Renal cortical epithelial cell (primary cell): ENCODE measurements around the gene PHKG2. TPM values are rescaled to one million over a fixed set of nuclear protein-coding genes. Genes with fewer than 3 reads are reported as not detected.
A peak's percentile ranks its signal among the peaks of the same experiment; 100 is the strongest.

Source experiments
- DNase-seq: peaks from one replicate; pipeline ENCODE4 v3.0.0-alpha.2; 2011; ENCODE audit warnings: low read depth
- total RNA-seq: library from RNA; depleted of rRNA; stranded (reverse); fragments of >200 nt; gene quantifications from 2 replicates; pipeline ENCODE4 v1.2.3, GENCODE V29; 2014

Gene PHKG2
- total RNA-seq, 1 donor from 2014 or later = 26.2 TPM

GRCh38 chr16:30728899-30729672, 19.1 kb upstream of the PHKG2 start:
- DNase-seq = no peak

- DNase-seq = no peak
Observed at GRCh38 chr16:30731411-30731810, 16.8 kb upstream of the PHKG2 start.

GRCh38 chr16:30736995-30737793, 11.0 kb upstream of the PHKG2 start:
- DNase-seq = no peak

- DNase-seq = no peak
Observed at GRCh38 chr16:30737794-30738648, 10.2 kb upstream of the PHKG2 start.

- DNase-seq = no peak
Observed at GRCh38 chr16:30738984-30739951, 9.0 kb upstream of the PHKG2 start.

- DNase-seq = peak; percentile 93
Observed at GRCh38 chr16:30740364-30741251, 7.6 kb upstream of the PHKG2 start.

- DNase-seq = peak; percentile 99
Observed at GRCh38 chr16:30741461-30741914, 6.7 kb upstream of the PHKG2 start.

- DNase-seq = no peak
Observed at GRCh38 chr16:30743716-30744115, 4.5 kb upstream of the PHKG2 start.

- DNase-seq = no peak
Observed at GRCh38 chr16:30744183-30744582, 4.0 kb upstream of the PHKG2 start.

GRCh38 chr16:30745082-30745481, 3.1 kb upstream of the PHKG2 start:
- no peak for DNase-seq

GRCh38 chr16:30746638-30747175, 1.5 kb upstream of the PHKG2 start:
- DNase-seq = no peak

GRCh38 chr16:30747331-30747730, 894 bp upstream of the PHKG2 start:
- DNase-seq = peak; percentile 77

- DNase-seq = peak; percentile 8
Observed at GRCh38 chr16:30748634-30749445, 615 bp downstream of the PHKG2 start.

GRCh38 chr16:30750201-30750600, 2.0 kb downstream of the PHKG2 start:
- no peak for DNase-seq

- no peak for DNase-seq
Observed at GRCh38 chr16:30750876-30751465, 2.7 kb downstream of the PHKG2 start.

GRCh38 chr16:30753596-30753995, 5.4 kb downstream of the PHKG2 start:
- DNase-seq = no peak

GRCh38 chr16:30755955-30756780, 7.9 kb downstream of the PHKG2 start:
- DNase-seq = no peak

GRCh38 chr16:30756781-30757100, 8.5 kb downstream of the PHKG2 start:
- DNase-seq = no peak
